ENCODE data around the gene NTM. TPM values are rescaled to one million over a fixed set of nuclear protein-coding genes. Genes with fewer than 3 reads are reported as not detected.

NTM gene
- total RNA-seq, 4 donors from 2014 or later = 1.4 to 5.7 TPM; not detected in 2

DNA sequence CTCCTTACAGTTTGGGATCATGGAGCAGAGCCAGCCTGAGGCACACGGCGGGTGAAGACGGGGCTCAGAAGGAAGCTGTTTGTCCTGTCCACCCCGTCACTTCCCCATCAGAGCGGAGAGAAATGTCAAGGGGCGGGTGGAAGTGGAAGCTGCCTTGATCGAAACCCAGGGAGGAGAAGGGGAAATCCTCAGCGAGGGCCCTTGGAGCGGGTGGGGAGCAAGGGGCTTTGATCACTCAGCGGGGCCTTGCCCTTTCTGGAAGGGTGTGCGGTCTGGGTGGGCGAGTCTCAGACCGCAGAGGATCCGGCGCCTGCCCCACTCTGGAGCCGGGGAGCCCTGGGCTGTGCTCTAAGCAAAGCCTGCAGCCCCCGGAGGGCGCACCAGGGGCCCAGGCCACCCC is 320.4 kb downstream of the NTM start:
- DNase-seq = no peak
- H3K27me3 ChIP-seq = no peaks in the 10 kb centered on the region
- TF ChIP-seq POLR2A (IDR thresholded peaks at IDR 0.05) = no peak
- TF ChIP-seq, protein P1, sequence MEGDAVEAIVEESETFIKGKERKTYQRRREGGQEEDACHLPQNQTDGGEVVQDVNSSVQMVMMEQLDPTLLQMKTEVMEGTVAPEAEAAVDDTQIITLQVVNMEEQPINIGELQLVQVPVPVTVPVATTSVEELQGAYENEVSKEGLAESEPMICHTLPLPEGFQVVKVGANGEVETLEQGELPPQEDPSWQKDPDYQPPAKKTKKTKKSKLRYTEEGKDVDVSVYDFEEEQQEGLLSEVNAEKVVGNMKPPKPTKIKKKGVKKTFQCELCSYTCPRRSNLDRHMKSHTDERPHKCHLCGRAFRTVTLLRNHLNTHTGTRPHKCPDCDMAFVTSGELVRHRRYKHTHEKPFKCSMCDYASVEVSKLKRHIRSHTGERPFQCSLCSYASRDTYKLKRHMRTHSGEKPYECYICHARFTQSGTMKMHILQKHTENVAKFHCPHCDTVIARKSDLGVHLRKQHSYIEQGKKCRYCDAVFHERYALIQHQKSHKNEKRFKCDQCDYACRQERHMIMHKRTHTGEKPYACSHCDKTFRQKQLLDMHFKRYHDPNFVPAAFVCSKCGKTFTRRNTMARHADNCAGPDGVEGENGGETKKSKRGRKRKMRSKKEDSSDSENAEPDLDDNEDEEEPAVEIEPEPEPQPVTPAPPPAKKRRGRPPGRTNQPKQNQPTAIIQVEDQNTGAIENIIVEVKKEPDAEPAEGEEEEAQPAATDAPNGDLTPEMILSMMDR (IDR thresholded peaks at IDR 0.05) = no peak
- no peaks in the 10 kb centered on the region for H3K36me3 ChIP-seq
- intact Hi-C loops (cut with DNase I; ENCODE audit: low total_unique reads) = no loop called here
- no peak overlapping the region for H3K4me3 ChIP-seq
- no peaks in the 10 kb centered on the region for H3K9me3 ChIP-seq
- H3K27ac ChIP-seq = no peak overlapping the region
- no peaks in the 10 kb centered on the region for H3K4me1 ChIP-seq

DNA sequence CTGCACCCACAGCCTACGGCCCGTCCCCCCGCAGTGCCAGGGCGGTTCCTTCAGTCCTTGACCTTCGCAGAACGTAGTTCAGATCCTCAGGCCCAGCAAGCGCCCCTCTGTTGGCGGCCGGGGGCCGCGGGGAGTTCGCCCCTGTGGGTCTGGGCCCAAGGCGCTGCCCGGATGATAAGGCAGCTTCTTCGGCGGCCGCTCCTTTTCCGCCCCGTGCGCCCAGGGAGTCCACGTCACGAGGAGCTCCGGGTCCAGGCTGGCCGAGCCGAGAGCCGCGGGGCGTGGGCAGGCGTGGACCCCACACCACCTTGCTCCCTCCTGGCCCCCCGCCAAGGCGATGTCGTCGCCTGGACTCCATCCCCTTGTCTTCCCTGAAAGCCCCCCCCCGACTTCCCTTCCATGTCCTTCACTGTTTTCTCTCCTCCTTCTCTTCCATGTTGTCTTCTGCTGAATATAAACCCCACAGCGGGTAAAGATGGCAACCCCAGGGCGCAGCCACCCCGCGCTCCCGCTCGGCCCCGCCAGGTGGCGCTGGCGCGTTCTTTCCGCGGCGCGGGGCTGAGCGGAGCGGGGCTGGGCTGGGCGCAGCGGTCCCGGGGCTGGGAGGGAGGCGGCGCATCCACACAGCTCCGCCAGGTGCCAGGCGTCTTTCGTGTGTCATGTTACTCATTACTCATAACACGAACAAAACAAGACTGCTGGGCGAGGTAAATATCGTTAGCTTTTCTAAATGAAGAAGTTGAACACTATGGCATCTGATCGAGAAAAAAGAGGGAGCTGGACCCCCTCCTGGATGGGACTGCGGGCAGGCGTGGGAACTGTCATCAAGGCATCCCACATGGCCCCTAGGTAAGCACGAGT is 321.0 kb downstream of the NTM start:
- H3K27ac ChIP-seq = no peak overlapping the region
- DNase-seq = no peak
- intact Hi-C loops (cut with DNase I; ENCODE audit: low total_unique reads) = no loop called here
- no peaks in the 10 kb centered on the region for H3K27me3 ChIP-seq
- H3K36me3 ChIP-seq = no peaks in the 10 kb centered on the region
- no peak for TF ChIP-seq POLR2A (IDR thresholded peaks at IDR 0.05)
- TF ChIP-seq, protein P1 (IDR thresholded peaks at IDR 0.05) = peak in 2 of 4 experiments; percentile 23 to 24
- no peaks in the 10 kb centered on the region for H3K9me3 ChIP-seq
- no peak overlapping the region for H3K4me3 ChIP-seq
- H3K4me1 ChIP-seq = no peaks in the 10 kb centered on the region

DNA sequence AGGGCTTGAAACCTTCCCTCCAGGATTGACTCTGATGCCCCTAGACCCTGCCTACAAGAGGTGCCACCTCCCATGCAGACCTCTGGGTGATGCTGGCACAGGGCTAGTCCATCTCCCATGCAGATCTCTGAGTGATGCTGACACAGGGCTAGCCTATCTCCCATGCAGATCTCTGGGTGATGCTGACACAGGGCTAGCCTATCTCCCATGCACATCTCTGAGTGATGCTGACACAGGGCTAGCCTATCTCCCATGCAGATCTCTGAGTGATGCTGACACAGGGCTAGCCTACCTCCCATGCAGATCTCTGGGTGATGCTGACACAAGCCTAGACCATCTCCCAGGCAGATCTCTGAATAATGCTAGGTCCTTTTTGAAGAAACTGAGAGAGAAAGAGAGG is 321.7 kb downstream of the NTM start:
- no peak for TF ChIP-seq POLR2A (IDR thresholded peaks at IDR 0.05)
- TF ChIP-seq, protein P1 (IDR thresholded peaks at IDR 0.05) = no peak
- intact Hi-C loops (cut with DNase I; ENCODE audit: low total_unique reads) = no loop called here
- no peak for DNase-seq
- Histone ChIP-seq H3K27ac (no peak overlapping the region), H3K4me3 (no peak overlapping the region), H3K27me3 (no peaks in the 10 kb centered on the region), H3K4me1 (no peaks in the 10 kb centered on the region), H3K9me3 (no peaks in the 10 kb centered on the region), H3K36me3 (no peaks in the 10 kb centered on the region)

DNA sequence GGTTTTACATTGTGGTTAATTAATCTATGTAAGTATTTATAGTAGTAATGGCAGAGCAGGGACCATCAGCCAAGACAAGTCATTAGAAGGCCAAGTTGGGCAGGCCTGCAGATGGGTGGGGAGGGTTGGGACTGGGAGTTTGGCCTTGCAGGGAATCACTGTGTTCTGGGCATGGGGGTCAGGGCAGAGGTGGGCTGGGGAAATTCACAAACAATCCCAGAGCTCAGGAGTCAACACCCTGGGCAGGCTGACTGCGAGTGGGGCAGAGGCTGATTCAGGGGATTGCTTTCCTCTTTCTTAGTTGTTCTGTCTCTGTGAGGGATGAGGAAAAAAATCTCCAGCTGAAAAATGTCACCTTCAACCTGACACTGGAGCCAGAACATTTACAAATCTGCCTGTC is 322.5 kb downstream of the NTM start:
- Histone ChIP-seq H3K4me1 (no peaks in the 10 kb centered on the region), H3K27ac (no peak overlapping the region), H3K36me3 (no peaks in the 10 kb centered on the region), H3K4me3 (no peak overlapping the region), H3K27me3 (no peaks in the 10 kb centered on the region), H3K9me3 (no peaks in the 10 kb centered on the region)
- intact Hi-C loops (cut with DNase I; ENCODE audit: low total_unique reads) = no loop called here
- no peak for DNase-seq
- TF ChIP-seq, protein P1 (IDR thresholded peaks at IDR 0.05) = no peak
- no peak for TF ChIP-seq POLR2A (IDR thresholded peaks at IDR 0.05)

DNA sequence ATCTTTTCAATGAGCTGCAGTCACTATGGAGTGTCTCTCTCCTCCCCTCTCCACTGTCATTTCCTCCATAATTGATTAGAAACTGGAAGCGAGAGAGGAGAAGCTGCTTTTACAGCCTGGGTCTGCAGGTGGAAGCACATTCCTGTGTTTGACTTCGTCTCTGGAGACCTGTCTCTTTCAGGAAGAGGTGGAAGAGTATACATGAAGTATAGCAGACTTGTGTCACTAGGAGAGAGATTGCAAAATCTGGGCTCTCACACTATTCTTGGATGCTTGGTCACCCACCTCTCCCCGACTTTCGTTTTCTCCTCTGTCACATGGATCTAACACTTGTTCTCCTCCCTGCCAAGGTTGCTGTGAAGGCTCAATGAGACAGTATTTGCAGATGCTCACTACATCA is 323.3 kb downstream of the NTM start:
- intact Hi-C loops (cut with DNase I; ENCODE audit: low total_unique reads) = no loop called here
- TF ChIP-seq POLR2A (IDR thresholded peaks at IDR 0.05) = no peak
- TF ChIP-seq, protein P1 (IDR thresholded peaks at IDR 0.05) = no peak
- H3K27ac ChIP-seq = no peak overlapping the region
- H3K4me1 ChIP-seq = no peaks in the 10 kb centered on the region
- no peaks in the 10 kb centered on the region for H3K36me3 ChIP-seq
- no peaks in the 10 kb centered on the region for H3K9me3 ChIP-seq
- no peak overlapping the region for H3K4me3 ChIP-seq
- DNase-seq = no peak
- H3K27me3 ChIP-seq = no peaks in the 10 kb centered on the region

All from uterus (tissue), 4 donors.